Measurements from ENCODE around the gene ICE1. TPM values are rescaled to one million over a fixed set of nuclear protein-coding genes. Genes with fewer than 3 reads are reported as not detected.
A peak's percentile ranks its signal among the peaks of the same experiment; 100 is the strongest.

The ICE1 gene
- total RNA-seq, 2 donors from 2014 or later, result 36.9 to 40.5 TPM

GRCh38 chr5:5461012-5461411 is 38.5 kb downstream of the ICE1 start:
- no peaks in the 10 kb centered on the region for H3K4me1 Mint-ChIP-seq
- H3K27ac Mint-ChIP-seq, result peak overlapping the region; percentile 2
- H3K27ac ChIP-seq (ENCODE audit: low read depth, low read length), result no peak overlapping the region
- H3K4me1 ChIP-seq (ENCODE audit: control insufficient read depth, insufficient read depth, low read length), result no peaks in the 10 kb centered on the region
- 97 to 100% methylated on average over 2 to 4 of the region's 4 CpGs for WGBS, 2 experiments (ENCODE audit: insufficient coverage in 1 of 2, insufficient read length in 1 of 2)
- H3K9me3 ChIP-seq (ENCODE audit: control insufficient read depth, low read length), result no peaks in the 10 kb centered on the region
- H3K9ac ChIP-seq (ENCODE audit: extremely low read depth, low read length, poor library complexity, severe bottlenecking), result no peak overlapping the region
- no peak for TF ChIP-seq CTCF (conservative IDR thresholded peaks at IDR 0.05)
- H3K4me3 Mint-ChIP-seq, result no peak overlapping the region
- DNase-seq, result no peak
- H3K36me3 ChIP-seq (ENCODE audit: control insufficient read depth, insufficient read depth, low read length), result peaks cover 91% of the 10 kb centered on the region
- no peaks in the 10 kb centered on the region for H3K9me3 Mint-ChIP-seq
- H3K27me3 Mint-ChIP-seq (ENCODE audit: insufficient read depth), result no peaks in the 10 kb centered on the region
- peaks cover 78% of the 10 kb centered on the region for H3K36me3 Mint-ChIP-seq (ENCODE audit: low read depth)
- no peaks in the 10 kb centered on the region for H3K27me3 ChIP-seq (ENCODE audit: control insufficient read depth, insufficient read depth, low read length, poor library complexity, severe bottlenecking)
- no peak overlapping the region for H3K4me3 ChIP-seq (ENCODE audit: low read length)

DNA sequence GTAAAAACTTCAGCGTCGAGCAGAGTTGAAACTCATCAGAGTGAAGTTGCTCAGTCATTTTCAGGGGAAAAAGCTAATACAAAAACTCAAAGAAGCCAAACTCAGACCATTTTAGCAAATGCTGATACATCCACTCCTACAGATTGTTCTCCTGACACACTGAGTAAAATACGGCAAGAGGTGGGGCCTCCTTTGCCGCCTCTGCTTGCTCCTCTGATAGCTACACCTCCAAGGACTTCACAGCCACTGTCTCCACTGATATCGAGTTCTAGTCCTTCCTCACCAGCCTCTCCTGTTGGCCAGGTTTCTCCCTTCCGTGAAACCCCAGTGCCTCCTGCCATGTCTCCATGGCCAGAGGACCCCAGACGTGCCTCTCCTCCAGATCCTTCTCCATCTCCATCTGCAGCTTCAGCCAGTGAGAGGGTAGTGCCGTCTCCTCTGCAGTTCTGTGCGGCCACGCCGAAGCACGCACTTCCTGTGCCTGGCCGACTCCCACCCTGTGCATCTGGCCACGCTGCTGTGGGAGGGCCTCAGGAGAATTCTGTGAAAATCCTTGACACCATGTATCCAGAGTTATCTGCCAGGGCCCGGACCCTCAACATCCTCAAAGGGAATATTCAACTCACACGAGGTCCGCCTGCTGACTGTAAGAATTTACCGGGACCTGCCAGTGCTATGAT is 41.7 kb downstream of the ICE1 start:
- H3K4me1 ChIP-seq (ENCODE audit: control insufficient read depth, insufficient read depth, low read length), result no peaks in the 10 kb centered on the region
- no peaks in the 10 kb centered on the region for H3K27me3 ChIP-seq (ENCODE audit: control insufficient read depth, insufficient read depth, low read length, poor library complexity, severe bottlenecking)
- no peak overlapping the region for H3K9ac ChIP-seq (ENCODE audit: extremely low read depth, low read length, poor library complexity, severe bottlenecking)
- H3K27ac ChIP-seq (ENCODE audit: low read depth, low read length), result no peak overlapping the region
- peak overlapping the region; percentile 62 for H3K27ac Mint-ChIP-seq
- no peak overlapping the region for H3K4me3 ChIP-seq (ENCODE audit: low read length)
- no peak for DNase-seq
- H3K4me1 Mint-ChIP-seq, result no peaks in the 10 kb centered on the region
- peaks cover 67% of the 10 kb centered on the region for H3K36me3 Mint-ChIP-seq (ENCODE audit: low read depth)
- no peak overlapping the region for H3K4me3 Mint-ChIP-seq
- no peak for TF ChIP-seq CTCF (conservative IDR thresholded peaks at IDR 0.05)
- no peaks in the 10 kb centered on the region for H3K27me3 Mint-ChIP-seq (ENCODE audit: insufficient read depth)
- no peaks in the 10 kb centered on the region for H3K9me3 Mint-ChIP-seq
- H3K36me3 ChIP-seq (ENCODE audit: control insufficient read depth, insufficient read depth, low read length), result peaks cover 86% of the 10 kb centered on the region
- 92 to 95% methylated on average over 14 to 18 of the region's 18 CpGs for WGBS, 2 experiments (ENCODE audit: insufficient coverage in 1 of 2, insufficient read length in 1 of 2)
- no peaks in the 10 kb centered on the region for H3K9me3 ChIP-seq (ENCODE audit: control insufficient read depth, low read length)

- Histone ChIP-seq H3K36me3 (ENCODE audit: control insufficient read depth, insufficient read depth, low read length) (peaks cover 74% of the 10 kb centered on the region), H3K9ac (ENCODE audit: extremely low read depth, low read length, poor library complexity, severe bottlenecking) (no peak overlapping the region), H3K4me1 (ENCODE audit: control insufficient read depth, insufficient read depth, low read length) (no peaks in the 10 kb centered on the region), H3K27me3 (ENCODE audit: control insufficient read depth, insufficient read depth, low read length, poor library complexity, severe bottlenecking) (no peaks in the 10 kb centered on the region), H3K4me3 (ENCODE audit: low read length) (no peak overlapping the region), H3K27ac (ENCODE audit: low read depth, low read length) (no peak overlapping the region), H3K9me3 (ENCODE audit: control insufficient read depth, low read length) (no peaks in the 10 kb centered on the region)
- H3K27ac Mint-ChIP-seq, result no peak overlapping the region
- no peaks in the 10 kb centered on the region for H3K9me3 Mint-ChIP-seq
- 85 to 100% methylated on average over 3 to 5 of the region's 5 CpGs for WGBS, 2 experiments (ENCODE audit: insufficient coverage in 1 of 2, insufficient read length in 1 of 2)
- TF ChIP-seq CTCF (conservative IDR thresholded peaks at IDR 0.05), result peak; percentile 64
- no peaks in the 10 kb centered on the region for H3K27me3 Mint-ChIP-seq (ENCODE audit: insufficient read depth)
- DNase-seq, result no peak
- H3K4me1 Mint-ChIP-seq, result no peaks in the 10 kb centered on the region
- peaks cover 51% of the 10 kb centered on the region for H3K36me3 Mint-ChIP-seq (ENCODE audit: low read depth)
- no peak overlapping the region for H3K4me3 Mint-ChIP-seq
Measured at GRCh38 chr5:5466227-5466626, 43.8 kb downstream of the ICE1 start.
